SK-N-SH treated with all-trans-retinoic acid at 6 μM for 48 hours (cell line): ENCODE data around the gene CGNL1.

Experiments used
- ATAC-seq: fragments of 200-7000 bp; cut with Tn5 transposase; 3 replicates; pipeline ENCODE4 v1.9.1; 2020; ENCODE audit warnings: mild to moderate bottlenecking, moderate library complexity
- ARNTL ChIP-seq: fragments of 450-650 bp; formaldehyde crosslinking; IDR thresholded peaks from 2 replicates; pipeline ENCODE4 v1.5.0; 2020; ENCODE audit warnings: low read depth, mild to moderate bottlenecking, moderate library complexity, borderline replicate concordance
- CREB5 ChIP-seq: fragments of 250-450 bp; sonication (Bioruptor Pico); IDR thresholded peaks from 2 replicates; pipeline ENCODE4 v1.5.1; 2020; ENCODE audit warnings: low read depth, mild to moderate bottlenecking, moderate library complexity
- CSDC2 ChIP-seq: fragments of 250-450 bp; sonication (Bioruptor Pico); IDR thresholded peaks from 2 replicates; pipeline ENCODE4 v1.5.0; 2020; ENCODE audit warnings: mild to moderate bottlenecking, moderate library complexity
- ESRRG ChIP-seq: fragments of 250-450 bp; sonication (Bioruptor Pico); IDR thresholded peaks from 2 replicates; pipeline ENCODE4 v1.6.1; 2021; ENCODE audit warnings: mild to moderate bottlenecking
- GLIS3 ChIP-seq: fragments of 250-450 bp; sonication (Bioruptor Pico); IDR thresholded peaks from 2 replicates; pipeline ENCODE4 v1.5.0; 2020; ENCODE audit warnings: mild to moderate bottlenecking, moderate library complexity
- ISL1 ChIP-seq: fragments of 250-450 bp; sonication (Bioruptor Pico); IDR thresholded peaks from 2 replicates; pipeline ENCODE4 v2.1.2; 2022; ENCODE audit warnings: mild to moderate bottlenecking, moderate library complexity
- OSR1 ChIP-seq: fragments of 250-450 bp; sonication (Bioruptor Pico); IDR thresholded peaks from 2 replicates; pipeline ENCODE4 v1.8.0; 2022; ENCODE audit warnings: moderate library complexity, mild to moderate bottlenecking, inconsistent platforms
- PATZ1 ChIP-seq: fragments of 250-450 bp; sonication (Bioruptor Pico); IDR thresholded peaks from 2 replicates; pipeline ENCODE4 v1.8.0; 2020; ENCODE audit warnings: mild to moderate bottlenecking, moderate library complexity, borderline replicate concordance
- POU6F1 ChIP-seq: fragments of 250-450 bp; sonication (Bioruptor Pico); IDR thresholded peaks from 2 replicates; pipeline ENCODE4 v1.8.0; 2021; ENCODE audit warnings: low read depth, mild to moderate bottlenecking, moderate library complexity, borderline replicate concordance
- PPARA ChIP-seq: fragments of 250-450 bp; sonication (Bioruptor Pico); IDR thresholded peaks from 2 replicates; pipeline ENCODE4 v1.5.0; 2020; ENCODE audit warnings: mild to moderate bottlenecking, borderline replicate concordance
- RARB ChIP-seq: fragments of 250-450 bp; sonication (Bioruptor Pico); IDR thresholded peaks from 2 replicates; pipeline ENCODE4 v1.8.0; 2021; ENCODE audit warnings: mild to moderate bottlenecking, moderate library complexity
- SNAI2 ChIP-seq: fragments of 250-450 bp; sonication (Bioruptor Pico); IDR thresholded peaks from 2 replicates; pipeline ENCODE4 v1.5.0; 2020; ENCODE audit warnings: mild to moderate bottlenecking, moderate library complexity
- TCF4 ChIP-seq: fragments of 250-450 bp; sonication (Bioruptor Pico); IDR thresholded peaks from 2 replicates; pipeline ENCODE4 v1.8.0; 2021; ENCODE audit warnings: mild to moderate bottlenecking, moderate library complexity, borderline replicate concordance
- TOX ChIP-seq: fragments of 250-450 bp; sonication (Bioruptor Pico); IDR thresholded peaks from 2 replicates; pipeline ENCODE4 v1.8.0; 2021; ENCODE audit warnings: mild to moderate bottlenecking, moderate library complexity, borderline replicate concordance
- TSHZ2 ChIP-seq: fragments of 250-450 bp; sonication (Bioruptor Pico); IDR thresholded peaks from 2 replicates; pipeline ENCODE4 v1.5.0; 2020; ENCODE audit warnings: mild to moderate bottlenecking, moderate library complexity
- ZC3H10 ChIP-seq: fragments of 250-450 bp; sonication (Bioruptor Pico); IDR thresholded peaks from 2 replicates; pipeline ENCODE4 v1.5.1; 2021; ENCODE audit warnings: mild to moderate bottlenecking, moderate library complexity
- ZFP3 ChIP-seq: fragments of 250-450 bp; sonication (Bioruptor Pico); IDR thresholded peaks from 2 replicates; pipeline ENCODE4 v1.5.0; 2020; ENCODE audit warnings: mild to moderate bottlenecking, moderate library complexity
- ZFP30 ChIP-seq: fragments of 450-650 bp; formaldehyde crosslinking; IDR thresholded peaks from 2 replicates; pipeline ENCODE4 v1.5.0; 2022; ENCODE audit warnings: mild to moderate bottlenecking, moderate library complexity
- ZNF565 ChIP-seq: fragments of 450-650 bp; formaldehyde crosslinking; conservative IDR thresholded peaks from 2 replicates; pipeline ENCODE4 v1.5.0; 2020; ENCODE audit warnings: low read depth, mild to moderate bottlenecking, moderate library complexity
- ZNF70 ChIP-seq: fragments of 450-650 bp; formaldehyde crosslinking; IDR thresholded peaks from 2 replicates; pipeline ENCODE4 v1.5.0; 2020; ENCODE audit warnings: mild to moderate bottlenecking, moderate library complexity

The CGNL1 gene

GRCh38 chr15:57464480-57464879, 88.2 kb downstream of the CGNL1 start:
- no peak for TF ChIP-seq RARB (CRISPR knock-in tag)
- no peak for TF ChIP-seq CSDC2 (CRISPR knock-in tag)
- no peak for ATAC-seq

GRCh38 chr15:57468486-57468885, 92.2 kb downstream of the CGNL1 start:
- no peak for TF ChIP-seq TOX
- no peak for TF ChIP-seq ZNF70 (CRISPR knock-in tag)
- no peak for TF ChIP-seq CSDC2 (CRISPR knock-in tag)
- TF ChIP-seq ZFP3 (CRISPR knock-in tag): no peak
- no peak for TF ChIP-seq TCF4 (CRISPR knock-in tag)
- TF ChIP-seq ARNTL: no peak
- no peak for TF ChIP-seq PATZ1 (CRISPR knock-in tag)
- no peak for TF ChIP-seq OSR1 (CRISPR knock-in tag)
- no peak for TF ChIP-seq ZFP30
- TF ChIP-seq ZC3H10 (CRISPR knock-in tag): no peak
- TF ChIP-seq SNAI2 (CRISPR knock-in tag): no peak
- no peak for TF ChIP-seq CREB5 (CRISPR knock-in tag)
- no peak for TF ChIP-seq TSHZ2 (CRISPR knock-in tag)
- no peak for TF ChIP-seq GLIS3
- no peak for ATAC-seq

- TF ChIP-seq PATZ1 (CRISPR knock-in tag): no peak
- TF ChIP-seq CSDC2 (CRISPR knock-in tag): no peak
- no peak for TF ChIP-seq TCF4 (CRISPR knock-in tag)
- no peak for TF ChIP-seq ZNF565 (CRISPR knock-in tag)
- TF ChIP-seq POU6F1 (CRISPR knock-in tag): no peak
- no peak for TF ChIP-seq PPARA (CRISPR knock-in tag)
- no peak for TF ChIP-seq OSR1 (CRISPR knock-in tag)
- no peak for TF ChIP-seq ZFP30
- TF ChIP-seq TSHZ2 (CRISPR knock-in tag): no peak
- no peak for TF ChIP-seq CREB5 (CRISPR knock-in tag)
- no peak for TF ChIP-seq ARNTL
- no peak for TF ChIP-seq ZFP3 (CRISPR knock-in tag)
- no peak for TF ChIP-seq ZC3H10 (CRISPR knock-in tag)
- no peak for TF ChIP-seq ESRRG (CRISPR knock-in tag)
- no peak for TF ChIP-seq TOX
- no peak for TF ChIP-seq ZNF70 (CRISPR knock-in tag)
- TF ChIP-seq ISL1 (CRISPR knock-in tag): no peak
- no peak for TF ChIP-seq GLIS3
- TF ChIP-seq, all 23 proteins: peak for 0
- ATAC-seq: no peak
Measured at GRCh38 chr15:57470543-57470942, 94.2 kb downstream of the CGNL1 start.
